GM18909 (cell line): ENCODE results near the gene SORT1.

ENCODE experiments used
- ATAC-seq: cut with Tn5 transposase; IDR thresholded peaks from one replicate; pipeline ENCODE4 v1.9.1; 2021; ENCODE audit warnings: mild to moderate bottlenecking; ENCODE audit not compliant: unreplicated experiment, poor library complexity

Gene SORT1

GRCh38 chr1:109265016-109265415, 132.7 kb downstream of the SORT1 start:
- no peak for ATAC-seq

- ATAC-seq = no peak
Measured at GRCh38 chr1:109264379-109264755, 133.4 kb downstream of the SORT1 start.

GRCh38 chr1:109263597-109264378, 133.9 kb downstream of the SORT1 start:
- ATAC-seq = peak; percentile 74

- peak; percentile 13 for ATAC-seq
Measured at GRCh38 chr1:109263234-109263596, 134.5 kb downstream of the SORT1 start.

GRCh38 chr1:109262231-109263055, 135.3 kb downstream of the SORT1 start:
- no peak for ATAC-seq

GRCh38 chr1:109261578-109261977, 136.1 kb downstream of the SORT1 start:
- no peak for ATAC-seq

- ATAC-seq = no peak
Measured at GRCh38 chr1:109261006-109261405, 136.7 kb downstream of the SORT1 start.

GRCh38 chr1:109259674-109260557, 137.8 kb downstream of the SORT1 start:
- ATAC-seq = no peak
